Activated T-cell treated with anti-CD3 and anti-CD28 coated beads, Interleukin-2, amount 50 U/mL, for 72 hours (primary cell): ENCODE results near the gene MACROH2A1. TPM values are rescaled to one million over a fixed set of nuclear protein-coding genes. Genes with fewer than 3 reads are reported as not detected.

ENCODE experiments used
- ATAC-seq, 2 donors: fragments of 150-1000 bp; cut with Tn5 transposase; replicated peaks in 1 of 2; 2 replicates each; pipeline ENCODE4 v1.10.0; 2021; ENCODE audit warnings: moderate library complexity in 2 of 2, mild to moderate bottlenecking in 1 of 2
- DNase-seq, 2 donors: peaks; one replicate each; pipeline ENCODE4 v3.0.0; 2021 to 2022; ENCODE audit warnings: mixed read lengths in 1 of 2
- H3K27ac Mint-ChIP-seq: one replicate; pipeline ENCODE4 v1.8.0; 2022; ENCODE audit warnings: mild to moderate bottlenecking, moderate library complexity, mixed read lengths
- H3K27me3 Mint-ChIP-seq: one replicate; pipeline ENCODE4 v1.8.0; 2022; ENCODE audit warnings: low read depth, mixed read lengths
- H3K36me3 Mint-ChIP-seq, 2 donors: one replicate each; pipeline ENCODE4 v1.8.0; 2022; ENCODE audit warnings: mixed read lengths in 2 of 2, mild to moderate bottlenecking in 1 of 2; ENCODE audit not compliant: insufficient read depth in 2 of 2
- H3K4me1 Mint-ChIP-seq: one replicate; pipeline ENCODE4 v1.8.0; 2022; ENCODE audit warnings: low read depth, mixed read lengths
- H3K4me3 Mint-ChIP-seq, 2 donors: one replicate each; pipeline ENCODE4 v1.8.0; 2022; ENCODE audit warnings: mild to moderate bottlenecking in 2 of 2, mixed read lengths in 2 of 2, moderate library complexity in 2 of 2
- H3K9me3 Mint-ChIP-seq, 2 donors: one replicate each; pipeline ENCODE4 v1.8.0; 2022; ENCODE audit warnings: mixed read lengths in 2 of 2
- total RNA-seq, 2 donors: library from RNA; stranded (reverse); gene quantifications; one replicate each; pipeline ENCODE4 v1.2.3, GENCODE V29; 2022

Gene MACROH2A1
- total RNA-seq, 2 donors from 2014 or later, result 136 to 140 TPM

DNA sequence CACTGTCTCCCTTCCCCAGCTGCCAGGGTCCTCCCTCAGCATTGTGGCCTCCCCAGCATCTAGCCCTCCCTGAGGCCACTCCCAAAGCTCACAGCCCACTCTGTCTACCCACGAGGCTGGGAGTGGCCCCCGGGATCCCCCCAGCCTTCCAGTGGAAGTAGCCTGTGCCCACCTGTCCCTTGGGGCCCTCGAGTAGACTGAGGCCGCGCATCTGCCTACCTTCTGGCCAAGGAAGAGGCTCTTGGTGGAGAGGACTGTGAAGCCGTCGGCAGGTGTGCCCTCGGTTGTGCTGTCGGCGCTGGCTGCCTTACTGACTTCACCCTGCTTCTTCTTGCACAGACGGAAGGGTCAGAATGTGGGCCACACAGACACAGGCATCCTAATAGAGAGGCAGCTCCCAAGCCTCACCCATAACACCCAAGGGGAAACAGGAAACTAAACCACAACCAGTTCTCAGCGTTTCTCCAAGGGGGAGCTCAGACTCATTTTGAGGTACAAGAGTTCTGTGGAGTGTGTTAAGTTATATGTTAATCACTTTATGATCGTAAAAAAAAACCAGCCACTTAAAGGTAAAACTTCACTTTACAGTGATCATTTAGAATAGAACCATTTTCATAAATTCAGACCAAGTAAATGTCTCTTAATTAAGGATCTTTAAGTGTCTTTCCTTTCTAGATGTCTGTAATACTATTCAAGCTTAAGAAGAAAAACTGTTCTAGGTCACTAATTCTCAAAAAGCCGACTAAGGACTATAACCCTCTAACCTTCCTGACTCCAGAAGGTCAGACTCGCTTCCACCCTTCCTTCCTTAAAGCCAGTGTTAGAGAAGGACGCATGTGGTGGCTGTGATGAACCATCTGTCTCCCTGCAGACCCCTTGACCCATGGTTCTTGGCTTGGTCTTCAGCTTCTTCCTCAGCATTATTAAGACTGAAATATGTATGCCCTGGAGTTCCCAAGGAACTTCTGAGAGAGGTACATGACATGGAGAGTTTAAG is 38.5 kb downstream of the MACROH2A1 start:
- ATAC-seq, result no peak
- no peaks in the 10 kb centered on the region for H3K27me3 Mint-ChIP-seq
- no peak for DNase-seq
- peaks cover under 1% of the 10 kb centered on the region for H3K4me1 Mint-ChIP-seq
- H3K4me3 Mint-ChIP-seq, result no peak overlapping the region
- H3K9me3 Mint-ChIP-seq, result no peaks in the 10 kb centered on the region
- peak overlapping the region; percentile 68 for H3K27ac Mint-ChIP-seq
- peaks cover under 1 to 3% of the 10 kb centered on the region in 2 donors for H3K36me3 Mint-ChIP-seq

DNA sequence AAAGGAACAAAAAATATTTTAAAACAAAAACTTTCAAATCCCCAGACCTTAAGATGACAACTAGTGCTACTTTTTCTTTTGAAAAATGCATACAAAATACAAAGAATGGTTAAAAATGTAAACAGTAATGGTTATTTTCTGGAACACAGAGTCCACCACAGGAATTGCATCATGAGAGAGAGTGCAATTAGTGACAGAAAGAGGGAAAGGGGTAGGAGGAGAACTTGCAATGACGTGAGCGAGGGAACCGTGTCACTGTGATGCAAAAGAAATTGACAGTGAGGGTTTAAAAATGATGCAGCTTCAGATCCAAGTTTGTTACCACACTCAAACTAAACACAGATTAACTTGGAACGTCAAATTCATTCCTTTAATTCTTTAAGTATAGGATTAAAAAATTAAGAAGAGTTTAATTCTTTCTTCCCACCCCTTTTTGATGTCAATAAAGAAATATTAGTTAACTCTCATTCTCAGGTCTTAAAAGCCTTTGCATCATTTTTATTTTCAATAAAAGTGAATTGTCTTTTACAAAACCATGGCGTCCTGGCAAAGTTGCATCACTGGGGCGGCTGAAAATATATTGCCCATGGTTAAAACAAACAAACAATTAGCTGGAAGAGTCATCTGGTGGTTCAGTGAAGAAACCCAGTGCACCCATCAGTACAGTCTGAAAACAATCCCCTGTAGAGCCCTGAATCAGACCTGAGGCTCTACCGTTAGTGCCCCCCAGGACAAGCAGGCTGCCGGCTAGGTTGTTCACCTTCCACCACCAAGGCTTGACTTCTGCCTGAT is 39.5 kb downstream of the MACROH2A1 start:
- Mint-ChIP-seq H3K27me3 (no peaks in the 10 kb centered on the region), H3K9me3 (no peaks in the 10 kb centered on the region), H3K27ac (no peak overlapping the region), H3K4me3 (no peak overlapping the region), H3K36me3 (peaks cover 2 to 3% of the 10 kb centered on the region in 2 donors), H3K4me1 (no peaks in the 10 kb centered on the region)
- ATAC-seq (no peak), DNase-seq (no peak)

DNA sequence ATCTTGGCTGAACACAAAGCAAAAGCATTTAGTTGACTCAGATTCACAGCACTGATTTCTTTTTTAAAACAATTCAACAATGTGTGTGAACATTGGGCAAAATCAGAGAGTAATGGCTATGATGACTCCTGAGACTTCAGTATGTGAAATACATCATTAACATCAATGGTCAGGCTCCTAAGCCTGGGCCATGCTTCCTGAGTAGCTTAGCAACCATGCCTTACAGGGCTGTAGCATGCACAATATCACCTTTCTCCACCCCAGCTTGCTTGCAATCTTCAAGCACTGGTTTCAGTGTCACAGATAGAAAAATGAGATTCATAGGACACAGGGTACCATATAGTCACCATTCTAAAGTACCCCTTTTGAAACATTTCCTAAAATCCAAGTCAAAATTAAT is 41.3 kb downstream of the MACROH2A1 start:
- DNase-seq, result no peak
- Mint-ChIP-seq H3K9me3 (no peaks in the 10 kb centered on the region), H3K27ac (no peak overlapping the region), H3K4me3 (no peak overlapping the region), H3K27me3 (no peaks in the 10 kb centered on the region), H3K36me3 (peaks cover 2 to 4% of the 10 kb centered on the region in 2 donors), H3K4me1 (no peaks in the 10 kb centered on the region)
- ATAC-seq, result no peak

DNA sequence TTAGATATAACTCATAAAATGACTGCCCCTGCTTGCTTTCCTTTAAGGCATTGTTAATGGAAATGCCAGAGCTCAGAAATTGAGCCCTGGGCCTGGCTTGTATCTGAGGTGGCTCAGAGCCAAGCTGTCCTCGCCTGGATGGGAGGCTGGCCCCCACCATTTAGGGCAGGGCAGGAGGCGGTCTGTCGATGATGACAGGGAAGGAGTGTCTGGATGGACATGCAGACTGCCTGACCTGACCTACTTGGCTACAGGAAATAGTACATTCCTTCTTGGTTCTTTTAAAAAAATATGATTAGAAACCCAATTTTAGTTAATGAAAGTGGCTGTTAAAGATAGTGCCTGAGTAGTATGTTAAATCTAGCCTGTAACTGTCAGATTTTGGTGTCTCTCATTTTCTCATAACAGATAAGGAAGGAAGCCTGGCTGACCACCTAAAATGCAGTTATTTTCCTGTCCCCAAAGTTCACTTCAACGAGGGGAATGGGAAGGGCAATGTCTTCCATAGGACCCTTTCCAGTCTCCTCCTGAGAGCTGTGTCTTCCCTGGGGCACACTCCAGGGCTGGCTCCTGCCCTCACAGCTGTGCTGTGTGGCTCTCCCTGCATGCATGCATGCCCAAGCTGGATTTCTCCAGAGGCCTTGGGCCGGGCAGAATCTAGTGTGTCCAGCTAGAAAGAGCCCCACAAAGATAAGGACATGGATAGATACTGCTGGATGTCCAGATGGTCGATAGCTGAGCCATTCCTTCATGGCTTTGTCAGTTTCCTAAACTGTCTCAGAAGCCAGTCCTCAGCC is 42.3 kb downstream of the MACROH2A1 start:
- Mint-ChIP-seq H3K27me3 (no peaks in the 10 kb centered on the region), H3K9me3 (no peaks in the 10 kb centered on the region), H3K4me1 (no peaks in the 10 kb centered on the region), H3K4me3 (no peak overlapping the region), H3K27ac (no peak overlapping the region), H3K36me3 (peaks cover 2 to 4% of the 10 kb centered on the region in 2 donors)
- ATAC-seq (no peak), DNase-seq (no peak)

DNA sequence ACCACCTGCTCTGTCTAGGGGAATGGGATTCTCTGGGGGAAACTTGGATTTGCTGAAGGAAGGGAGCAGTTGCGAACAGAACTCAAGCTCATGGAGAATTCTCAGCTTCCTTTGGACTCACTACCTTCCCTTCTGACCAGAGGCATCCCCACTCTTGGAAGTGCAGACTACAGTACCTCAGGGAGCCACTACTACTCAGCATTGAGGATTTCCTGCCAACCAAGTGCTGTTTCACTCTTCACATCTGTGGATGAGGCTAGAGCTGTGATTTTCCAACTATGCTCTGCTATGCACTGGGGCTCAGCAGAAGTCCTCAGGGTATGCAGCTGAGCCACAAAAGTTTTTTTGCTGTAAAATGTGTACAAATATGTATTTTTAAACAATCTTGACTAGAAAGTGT is 43.9 kb downstream of the MACROH2A1 start:
- Mint-ChIP-seq H3K4me1 (no peaks in the 10 kb centered on the region), H3K27ac (no peak overlapping the region), H3K4me3 (no peak overlapping the region), H3K27me3 (no peaks in the 10 kb centered on the region), H3K36me3 (peaks cover 2 to 4% of the 10 kb centered on the region in 2 donors), H3K9me3 (no peaks in the 10 kb centered on the region)
- DNase-seq, result no peak
- no peak for ATAC-seq

DNA sequence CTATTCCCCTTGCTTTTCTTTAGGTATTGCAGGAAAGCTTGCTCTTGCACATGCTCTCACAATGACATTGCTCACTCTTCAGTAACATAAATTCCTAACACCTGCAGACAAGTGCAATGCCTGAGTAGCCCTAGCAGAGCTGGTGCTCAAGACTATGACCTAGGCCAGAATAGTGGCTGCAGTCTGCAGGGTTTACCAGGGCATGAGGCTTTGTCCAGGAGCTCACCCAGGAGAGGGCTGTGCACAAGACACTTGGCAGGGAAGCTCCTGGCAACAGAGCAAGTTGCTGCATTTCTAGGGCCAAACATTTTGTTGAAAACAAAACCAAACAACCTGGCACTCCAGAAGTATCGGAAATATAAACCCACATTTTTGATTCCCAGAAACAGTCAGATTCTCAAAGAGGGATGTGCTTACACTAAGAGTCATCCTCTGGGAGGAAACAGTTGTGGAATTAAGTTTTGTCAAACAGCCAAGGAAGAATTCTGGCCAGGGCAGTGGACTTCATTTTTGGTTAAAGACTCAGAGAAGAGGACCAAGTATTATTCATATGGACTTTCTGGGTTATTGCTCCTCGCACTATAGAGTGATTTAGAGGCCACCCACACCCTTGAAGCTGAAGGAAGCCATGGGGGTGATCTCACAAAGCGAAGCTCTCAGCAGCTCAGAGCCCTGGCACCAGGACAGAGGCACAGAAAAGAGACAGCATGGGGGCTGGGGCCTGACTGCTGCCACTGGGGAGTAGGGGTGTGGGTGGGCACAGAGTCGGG is 44.9 kb downstream of the MACROH2A1 start:
- no peak overlapping the region for H3K27ac Mint-ChIP-seq

DNA sequence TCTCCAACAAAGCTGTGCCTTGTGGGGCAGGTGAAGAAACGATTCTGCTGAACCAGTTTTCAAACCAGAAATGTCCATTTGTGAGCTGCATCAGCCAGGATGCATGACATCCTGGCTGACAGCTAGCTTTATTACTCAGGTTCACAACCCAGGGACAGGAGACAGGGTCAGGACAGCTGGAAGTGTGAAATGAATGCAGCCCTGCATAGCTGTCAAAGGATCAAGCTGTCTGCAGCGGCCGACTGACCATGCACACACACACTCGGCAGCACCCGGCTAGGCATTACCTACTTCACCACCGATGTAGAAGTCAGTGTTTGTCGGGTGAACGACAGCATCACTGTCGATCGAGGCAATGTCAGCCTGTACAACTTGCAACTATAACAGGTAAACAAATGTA is 48.5 kb downstream of the MACROH2A1 start:
- no peak overlapping the region for H3K27ac Mint-ChIP-seq
- H3K27me3 Mint-ChIP-seq, result no peaks in the 10 kb centered on the region
- peaks cover under 1 to 2% of the 10 kb centered on the region in 2 donors for H3K36me3 Mint-ChIP-seq
- no peaks in the 10 kb centered on the region for H3K4me1 Mint-ChIP-seq
- DNase-seq (no peak), ATAC-seq (no peak)
- no peak overlapping the region for H3K4me3 Mint-ChIP-seq
- H3K9me3 Mint-ChIP-seq, result no peaks in the 10 kb centered on the region

More for the DNA sequence above, 44.9 kb downstream of the MACROH2A1 start:
- no peaks in the 10 kb centered on the region for H3K4me1 Mint-ChIP-seq
- H3K4me3 Mint-ChIP-seq, result no peak overlapping the region
- no peaks in the 10 kb centered on the region for H3K27me3 Mint-ChIP-seq
- DNase-seq (no peak), ATAC-seq (no peak)
- H3K36me3 Mint-ChIP-seq, result peaks cover 2 to 4% of the 10 kb centered on the region in 2 donors
- H3K9me3 Mint-ChIP-seq, result no peaks in the 10 kb centered on the region

DNA sequence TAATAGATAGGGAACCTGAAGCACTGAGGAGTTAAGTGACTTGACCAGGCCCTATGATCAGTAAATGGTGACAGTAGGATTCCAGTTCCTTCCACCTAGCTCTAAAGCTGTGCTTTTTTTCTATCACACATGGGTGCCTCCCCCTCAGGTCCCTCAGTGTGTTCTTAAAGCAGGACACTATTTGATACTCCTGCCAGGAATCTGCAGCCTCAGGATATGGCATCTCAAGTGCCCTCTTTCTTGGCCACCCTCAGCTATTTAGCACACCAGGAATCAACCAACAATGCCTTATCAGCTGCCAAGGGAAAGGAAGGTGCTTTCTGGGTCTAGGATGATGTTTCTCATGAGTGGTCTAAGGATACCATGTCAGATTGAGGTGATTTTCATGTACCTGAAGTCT is 49.1 kb downstream of the MACROH2A1 start:
- peaks cover 0 to 5% of the 10 kb centered on the region in 2 donors for H3K36me3 Mint-ChIP-seq
- ATAC-seq, result no peak
- H3K9me3 Mint-ChIP-seq, result no peaks in the 10 kb centered on the region
- H3K27ac Mint-ChIP-seq, result no peak overlapping the region
- no peaks in the 10 kb centered on the region for H3K4me1 Mint-ChIP-seq
- no peak overlapping the region for H3K4me3 Mint-ChIP-seq
- no peaks in the 10 kb centered on the region for H3K27me3 Mint-ChIP-seq
- no peak for DNase-seq

DNA sequence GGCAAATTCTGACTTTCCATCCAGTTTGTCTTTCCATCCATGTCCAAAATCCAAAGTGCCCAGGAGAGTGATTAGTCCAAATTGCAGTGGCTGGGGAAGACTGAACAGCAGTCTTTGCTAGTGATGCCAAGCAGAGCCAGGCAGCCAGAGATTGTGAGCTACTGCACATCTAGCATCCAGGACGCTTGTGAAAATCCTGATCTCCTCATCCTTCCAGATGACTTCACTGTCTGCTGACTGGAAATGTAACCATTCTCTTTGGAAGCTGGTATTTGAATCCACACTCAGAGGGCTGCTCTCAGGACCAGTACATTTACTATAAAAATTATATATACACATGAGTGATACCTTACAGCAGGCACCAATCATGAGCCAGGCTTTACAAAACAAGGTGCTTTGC is 49.6 kb downstream of the MACROH2A1 start:
- Mint-ChIP-seq H3K27me3 (no peaks in the 10 kb centered on the region), H3K9me3 (no peaks in the 10 kb centered on the region), H3K36me3 (peaks cover 0 to 5% of the 10 kb centered on the region in 2 donors), H3K4me3 (no peak overlapping the region), H3K4me1 (no peaks in the 10 kb centered on the region), H3K27ac (no peak overlapping the region)
- no peak for ATAC-seq
- no peak for DNase-seq

DNA sequence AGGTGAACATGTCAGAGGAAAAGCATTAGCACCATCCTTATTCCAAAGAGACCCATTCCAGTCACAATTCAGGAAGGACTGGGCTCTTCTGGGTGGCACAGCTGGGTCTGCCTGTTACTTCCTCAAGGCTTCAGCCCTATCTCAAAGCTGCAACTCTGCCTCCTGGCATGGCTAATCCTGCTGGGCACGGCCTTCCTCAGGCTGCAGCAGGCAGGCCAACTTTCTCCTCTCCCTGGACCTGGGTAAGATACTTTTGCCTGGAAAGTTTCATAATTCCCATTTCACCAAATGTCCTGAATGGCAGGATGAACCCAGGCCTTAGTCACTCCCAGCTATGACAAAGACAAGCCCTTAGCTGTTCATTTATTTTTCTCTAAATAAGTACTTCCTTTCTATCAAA is 50.1 kb downstream of the MACROH2A1 start:
- ATAC-seq (no peak), DNase-seq (no peak)
- H3K27ac Mint-ChIP-seq, result no peak overlapping the region
- no peaks in the 10 kb centered on the region for H3K4me1 Mint-ChIP-seq
- no peak overlapping the region for H3K4me3 Mint-ChIP-seq
- peaks cover 0 to 4% of the 10 kb centered on the region in 2 donors for H3K36me3 Mint-ChIP-seq
- H3K27me3 Mint-ChIP-seq, result no peaks in the 10 kb centered on the region
- H3K9me3 Mint-ChIP-seq, result no peaks in the 10 kb centered on the region

DNA sequence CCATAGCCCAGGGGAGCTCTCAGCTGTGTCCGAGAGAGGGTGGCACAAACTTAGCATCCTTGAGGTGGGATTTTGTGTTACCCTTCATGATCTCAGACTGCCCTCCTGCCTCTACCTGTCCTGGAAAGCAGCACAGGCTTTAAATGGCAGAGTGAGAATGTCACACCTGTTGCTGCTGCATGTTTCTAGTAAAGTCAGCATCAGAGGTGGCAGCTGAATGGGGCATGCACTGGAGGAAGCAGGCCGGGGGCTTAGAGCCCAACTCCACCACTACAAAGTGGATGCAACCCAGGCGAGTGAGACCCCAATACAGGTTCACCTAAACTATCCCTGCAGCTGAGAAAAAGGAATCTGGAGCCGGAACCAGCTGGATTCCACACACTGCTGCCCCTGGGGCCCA is 51.6 kb downstream of the MACROH2A1 start:
- H3K4me1 Mint-ChIP-seq, result no peaks in the 10 kb centered on the region
- DNase-seq (no peak), ATAC-seq (no peak)
- H3K27me3 Mint-ChIP-seq, result no peaks in the 10 kb centered on the region
- peaks cover 0 to 11% of the 10 kb centered on the region in 2 donors for H3K36me3 Mint-ChIP-seq
- H3K9me3 Mint-ChIP-seq, result no peaks in the 10 kb centered on the region
- no peak overlapping the region for H3K4me3 Mint-ChIP-seq
- H3K27ac Mint-ChIP-seq, result no peak overlapping the region
